ENCODE data around the gene TRMT61B.

DNA sequence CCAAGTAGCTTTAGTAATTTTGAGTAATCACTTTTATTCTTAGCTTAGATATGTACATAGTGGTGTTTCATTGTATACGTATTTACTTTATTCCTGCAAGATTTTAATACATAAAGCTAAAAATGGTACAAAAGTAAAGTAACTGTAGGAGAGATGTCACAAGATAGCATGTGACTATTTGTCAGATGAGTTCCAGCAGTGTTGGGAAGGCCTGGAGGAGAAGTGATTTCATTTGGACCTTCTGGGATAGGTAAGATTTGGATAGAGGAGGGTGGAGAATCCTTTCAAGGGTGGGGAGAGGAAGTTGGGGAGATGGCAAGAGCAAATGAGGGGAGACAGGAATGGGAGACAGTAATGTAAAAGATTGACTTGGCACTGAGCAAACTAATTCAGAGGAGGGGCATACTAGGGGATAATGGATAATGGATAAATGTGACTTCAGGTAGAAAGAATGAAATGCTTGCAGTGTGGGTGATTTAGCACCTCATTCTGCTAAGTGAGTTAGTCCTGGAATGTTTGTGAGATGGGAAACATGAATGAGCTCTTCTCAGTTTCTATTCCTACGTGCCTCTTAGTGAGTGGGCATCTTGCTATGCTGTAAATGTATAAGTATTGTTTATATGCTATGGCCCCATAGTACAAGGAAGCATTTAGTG lies 34.8 kb upstream of the TRMT61B start:
- TF ChIP-seq, protein P1, sequence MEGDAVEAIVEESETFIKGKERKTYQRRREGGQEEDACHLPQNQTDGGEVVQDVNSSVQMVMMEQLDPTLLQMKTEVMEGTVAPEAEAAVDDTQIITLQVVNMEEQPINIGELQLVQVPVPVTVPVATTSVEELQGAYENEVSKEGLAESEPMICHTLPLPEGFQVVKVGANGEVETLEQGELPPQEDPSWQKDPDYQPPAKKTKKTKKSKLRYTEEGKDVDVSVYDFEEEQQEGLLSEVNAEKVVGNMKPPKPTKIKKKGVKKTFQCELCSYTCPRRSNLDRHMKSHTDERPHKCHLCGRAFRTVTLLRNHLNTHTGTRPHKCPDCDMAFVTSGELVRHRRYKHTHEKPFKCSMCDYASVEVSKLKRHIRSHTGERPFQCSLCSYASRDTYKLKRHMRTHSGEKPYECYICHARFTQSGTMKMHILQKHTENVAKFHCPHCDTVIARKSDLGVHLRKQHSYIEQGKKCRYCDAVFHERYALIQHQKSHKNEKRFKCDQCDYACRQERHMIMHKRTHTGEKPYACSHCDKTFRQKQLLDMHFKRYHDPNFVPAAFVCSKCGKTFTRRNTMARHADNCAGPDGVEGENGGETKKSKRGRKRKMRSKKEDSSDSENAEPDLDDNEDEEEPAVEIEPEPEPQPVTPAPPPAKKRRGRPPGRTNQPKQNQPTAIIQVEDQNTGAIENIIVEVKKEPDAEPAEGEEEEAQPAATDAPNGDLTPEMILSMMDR (conservative IDR thresholded peaks at IDR 0.05; ENCODE audit: low read depth, low read length) = no peak
- no peak for TF ChIP-seq EZH2 (IDR thresholded peaks at IDR 0.05; ENCODE audit: borderline replicate concordance, low read depth, low read length, poor library complexity, severe bottlenecking)
